Measurements from ENCODE around the gene TNRC6B.

TNRC6B gene

DNA sequence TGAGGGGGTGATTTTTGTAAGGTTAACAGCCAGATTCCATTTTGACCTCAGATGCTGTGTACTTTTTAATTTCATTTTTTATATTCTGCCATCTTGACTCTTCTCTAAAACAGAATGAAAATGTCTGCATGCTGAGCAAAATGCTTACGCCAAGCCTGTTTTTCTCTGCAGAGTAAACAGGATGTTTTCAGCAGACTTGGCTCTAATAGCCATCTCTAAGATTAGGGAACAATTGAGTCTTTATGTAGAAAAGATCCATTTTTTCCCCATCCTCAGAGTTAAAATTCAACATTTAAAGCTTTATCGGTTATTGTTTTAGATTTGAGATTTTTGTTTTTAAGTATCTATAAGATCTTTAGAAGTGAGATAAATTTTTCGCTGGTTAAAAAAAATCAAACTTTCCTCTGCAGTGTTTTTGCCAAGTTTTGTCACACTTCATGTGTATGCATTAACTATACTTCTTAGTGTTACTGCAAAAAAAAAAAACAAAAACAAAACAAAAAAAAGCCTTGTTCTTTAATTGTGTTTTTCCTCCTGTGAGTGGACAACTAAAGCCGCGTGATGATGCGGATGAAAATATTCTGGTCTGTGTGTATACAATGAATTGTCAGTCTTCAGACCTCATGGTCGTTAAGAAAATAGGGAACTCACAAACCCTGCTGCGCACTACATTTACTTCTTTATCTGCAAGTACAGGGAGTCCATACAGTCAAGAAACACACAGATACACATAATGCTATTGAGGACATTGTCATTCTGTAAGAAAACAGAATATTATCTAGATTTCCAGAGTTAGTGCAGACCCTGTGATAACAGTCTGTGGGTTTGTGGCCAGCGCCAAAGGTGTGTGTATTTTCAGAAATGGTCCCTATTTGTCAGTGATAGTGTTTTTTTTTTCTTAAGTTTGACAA is 151.1 kb downstream of the TNRC6B start:
- Histone ChIP-seq H3K9ac (ENCODE audit: low read length) (no peak overlapping the region), H3K36me3 (ENCODE audit: control insufficient read depth, insufficient read depth, low read length) (no peaks in the 10 kb centered on the region), H3K27me3 (ENCODE audit: control insufficient read depth, insufficient read depth, low read length) (no peaks in the 10 kb centered on the region), H3K9me3 (ENCODE audit: control insufficient read depth, low read length) (no peaks in the 10 kb centered on the region), H3K4me3 (ENCODE audit: low read length) (no peak overlapping the region), H3K4me1 (ENCODE audit: control insufficient read depth, insufficient read depth, low read length) (no peaks in the 10 kb centered on the region)

DNA sequence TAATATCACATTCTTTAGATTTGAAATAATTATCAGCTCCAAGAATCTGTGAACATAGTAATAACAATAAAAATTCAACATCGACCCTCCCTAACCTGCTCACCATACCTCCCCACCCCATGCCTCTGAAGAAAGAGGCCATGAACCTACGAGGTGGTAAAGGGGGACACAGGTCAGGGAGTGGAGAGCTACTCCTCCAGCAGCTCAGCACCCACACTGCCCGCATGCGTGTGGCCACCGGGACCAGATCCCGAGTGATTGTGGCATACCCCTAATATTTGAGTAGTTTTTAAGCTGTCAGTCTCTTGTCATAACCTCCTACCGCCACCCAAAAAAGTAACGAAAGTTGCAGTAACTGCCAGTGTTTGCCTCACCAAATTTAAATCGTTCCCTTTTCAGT is 151.7 kb downstream of the TNRC6B start:
- Histone ChIP-seq H3K27me3 (ENCODE audit: control insufficient read depth, insufficient read depth, low read length) (no peaks in the 10 kb centered on the region), H3K4me3 (ENCODE audit: low read length) (no peak overlapping the region), H3K9ac (ENCODE audit: low read length) (no peak overlapping the region), H3K9me3 (ENCODE audit: control insufficient read depth, low read length) (no peaks in the 10 kb centered on the region), H3K4me1 (ENCODE audit: control insufficient read depth, insufficient read depth, low read length) (no peaks in the 10 kb centered on the region), H3K36me3 (ENCODE audit: control insufficient read depth, insufficient read depth, low read length) (no peaks in the 10 kb centered on the region)

DNA sequence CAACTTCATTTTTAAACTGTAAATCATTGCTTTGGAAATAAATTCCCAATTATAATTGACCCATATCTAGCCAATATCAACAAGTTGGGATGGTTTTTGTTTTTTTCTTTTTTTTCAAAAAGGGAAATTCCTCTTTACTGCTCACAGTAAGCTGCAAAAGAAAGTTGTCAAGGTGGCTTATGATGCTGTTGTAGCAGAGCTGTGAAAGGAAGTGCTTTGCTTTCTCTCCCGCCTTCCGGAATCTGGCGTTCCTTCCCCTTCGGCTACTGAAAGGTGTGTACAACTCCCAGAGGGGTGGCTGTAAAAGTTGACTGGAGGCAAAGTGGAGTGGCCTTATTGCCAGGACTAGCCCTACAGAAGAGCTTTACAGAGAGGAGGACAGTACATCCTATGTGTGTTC is 152.4 kb downstream of the TNRC6B start:
- H3K4me3 ChIP-seq (ENCODE audit: low read length) = no peak overlapping the region
- H3K9me3 ChIP-seq (ENCODE audit: control insufficient read depth, low read length) = no peaks in the 10 kb centered on the region
- H3K4me1 ChIP-seq (ENCODE audit: control insufficient read depth, insufficient read depth, low read length) = no peaks in the 10 kb centered on the region
- no peaks in the 10 kb centered on the region for H3K36me3 ChIP-seq (ENCODE audit: control insufficient read depth, insufficient read depth, low read length)
- no peak overlapping the region for H3K9ac ChIP-seq (ENCODE audit: low read length)
- H3K27me3 ChIP-seq (ENCODE audit: control insufficient read depth, insufficient read depth, low read length) = no peaks in the 10 kb centered on the region

DNA sequence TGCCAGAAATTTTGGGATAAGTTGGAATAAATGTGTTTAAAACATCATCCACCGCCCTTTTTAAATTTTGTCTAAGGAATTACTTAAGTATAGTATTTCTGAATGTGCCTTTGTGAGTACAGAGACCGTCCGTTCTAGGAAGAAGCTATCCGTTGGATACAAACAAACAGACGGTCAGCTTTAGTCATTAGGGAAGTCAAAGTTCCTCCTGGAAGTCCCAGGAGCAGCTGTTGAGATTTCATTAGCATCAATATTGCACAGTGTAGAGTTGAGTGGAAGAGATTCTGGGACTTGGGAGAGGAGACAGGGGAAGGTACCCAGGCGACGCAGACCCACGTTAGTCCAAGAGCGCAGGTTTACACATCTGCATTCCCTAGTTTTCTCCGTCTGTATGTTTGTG is 152.9 kb downstream of the TNRC6B start:
- H3K36me3 ChIP-seq (ENCODE audit: control insufficient read depth, insufficient read depth, low read length) = no peaks in the 10 kb centered on the region
- no peak overlapping the region for H3K4me3 ChIP-seq (ENCODE audit: low read length)
- H3K27me3 ChIP-seq (ENCODE audit: control insufficient read depth, insufficient read depth, low read length) = no peaks in the 10 kb centered on the region
- no peaks in the 10 kb centered on the region for H3K9me3 ChIP-seq (ENCODE audit: control insufficient read depth, low read length)
- H3K4me1 ChIP-seq (ENCODE audit: control insufficient read depth, insufficient read depth, low read length) = no peaks in the 10 kb centered on the region
- no peak overlapping the region for H3K9ac ChIP-seq (ENCODE audit: low read length)

DNA sequence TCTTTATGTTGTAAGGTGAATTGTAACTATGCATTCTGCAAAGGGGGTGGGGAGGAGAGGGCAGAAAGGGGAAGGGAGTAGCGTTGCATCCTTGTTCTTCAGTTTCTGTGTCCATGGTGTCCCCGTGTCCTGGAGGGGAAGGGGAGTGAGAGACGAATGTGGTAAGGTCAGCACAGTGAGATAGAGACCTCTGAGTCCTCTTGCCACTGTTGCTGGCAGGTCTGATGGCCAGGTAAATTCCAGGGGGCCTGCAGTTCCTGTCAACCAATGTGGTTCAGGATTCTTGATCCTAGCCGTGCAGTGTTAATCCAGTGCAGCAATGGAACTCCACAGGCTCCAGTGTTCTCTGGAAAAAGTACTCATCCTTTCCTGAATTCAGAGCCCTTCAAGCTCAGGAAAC is 154.0 kb downstream of the TNRC6B start:
- no peak overlapping the region for H3K4me3 ChIP-seq (ENCODE audit: low read length)
- no peaks in the 10 kb centered on the region for H3K27me3 ChIP-seq (ENCODE audit: control insufficient read depth, insufficient read depth, low read length)
- H3K9me3 ChIP-seq (ENCODE audit: control insufficient read depth, low read length) = no peaks in the 10 kb centered on the region
- no peaks in the 10 kb centered on the region for H3K36me3 ChIP-seq (ENCODE audit: control insufficient read depth, insufficient read depth, low read length)
- no peak overlapping the region for H3K9ac ChIP-seq (ENCODE audit: low read length)
- no peaks in the 10 kb centered on the region for H3K4me1 ChIP-seq (ENCODE audit: control insufficient read depth, insufficient read depth, low read length)

DNA sequence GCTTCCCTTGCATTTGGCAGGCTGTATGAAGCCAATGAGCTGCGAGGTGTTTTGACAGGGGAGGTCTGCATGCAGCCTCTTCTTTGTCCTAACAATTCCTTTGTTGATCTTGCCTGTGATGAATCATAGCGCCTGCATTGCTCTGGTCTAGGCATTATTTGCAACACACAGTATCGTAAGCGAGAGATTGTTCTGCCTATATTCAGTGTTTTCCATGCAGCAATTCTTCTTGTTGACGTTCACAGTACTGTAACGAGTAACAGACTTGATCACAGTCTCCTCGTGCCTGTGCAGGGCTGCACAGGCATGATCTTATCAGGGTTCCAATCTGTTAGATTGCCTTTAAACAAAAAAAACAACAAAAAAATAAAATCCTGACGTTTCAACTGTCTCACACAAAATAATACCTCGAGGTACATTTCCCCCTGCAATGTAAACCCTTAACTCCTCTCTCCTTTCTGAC is 154.6 kb downstream of the TNRC6B start:
- no peaks in the 10 kb centered on the region for H3K4me1 ChIP-seq (ENCODE audit: control insufficient read depth, insufficient read depth, low read length)
- H3K36me3 ChIP-seq (ENCODE audit: control insufficient read depth, insufficient read depth, low read length) = no peaks in the 10 kb centered on the region
- no peak overlapping the region for H3K9ac ChIP-seq (ENCODE audit: low read length)
- H3K27me3 ChIP-seq (ENCODE audit: control insufficient read depth, insufficient read depth, low read length) = no peaks in the 10 kb centered on the region
- H3K4me3 ChIP-seq (ENCODE audit: low read length) = no peak overlapping the region
- H3K9me3 ChIP-seq (ENCODE audit: control insufficient read depth, low read length) = no peaks in the 10 kb centered on the region

DNA sequence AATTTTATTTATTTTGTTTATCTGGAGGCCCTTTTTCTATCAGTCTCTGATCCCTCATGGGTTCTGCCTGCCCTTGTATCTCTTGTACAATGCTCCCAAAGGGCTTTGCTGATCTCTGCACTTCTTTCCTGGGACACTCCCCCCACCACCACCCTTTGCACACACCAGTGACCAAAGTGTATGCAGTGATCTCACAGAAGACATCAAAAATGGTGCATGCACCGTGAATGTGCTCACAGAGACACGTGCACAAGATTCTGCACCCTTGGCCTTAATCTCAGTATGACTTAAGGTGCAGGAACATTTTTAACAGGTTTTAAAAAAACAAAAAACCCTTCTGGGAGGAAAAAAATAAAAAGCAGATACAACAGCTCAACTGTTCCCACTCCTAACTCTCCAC is 156.3 kb downstream of the TNRC6B start:
- Histone ChIP-seq H3K9ac (ENCODE audit: low read length) (no peak overlapping the region), H3K4me3 (ENCODE audit: low read length) (no peak overlapping the region), H3K27me3 (ENCODE audit: control insufficient read depth, insufficient read depth, low read length) (no peaks in the 10 kb centered on the region), H3K4me1 (ENCODE audit: control insufficient read depth, insufficient read depth, low read length) (no peaks in the 10 kb centered on the region), H3K36me3 (ENCODE audit: control insufficient read depth, insufficient read depth, low read length) (no peaks in the 10 kb centered on the region), H3K9me3 (ENCODE audit: control insufficient read depth, low read length) (no peaks in the 10 kb centered on the region)

DNA sequence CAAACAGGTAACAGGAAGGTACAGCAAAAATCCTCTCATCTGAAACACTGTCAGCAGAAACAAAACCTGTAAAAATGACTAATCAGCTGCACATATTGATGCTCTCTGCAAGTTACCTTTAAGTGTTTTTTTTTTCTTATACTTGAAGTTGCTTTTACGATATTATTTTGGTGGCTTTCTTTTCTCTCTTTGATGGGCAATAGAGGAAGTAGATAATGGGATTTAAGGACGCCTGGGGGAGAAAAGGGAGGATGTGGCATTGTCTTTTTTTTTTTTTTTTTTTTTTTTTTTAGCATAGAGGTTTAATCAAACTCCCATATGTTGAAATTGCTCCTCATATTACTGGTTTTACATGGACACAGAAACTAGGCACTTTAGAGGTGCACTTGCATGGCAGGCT is 157.2 kb downstream of the TNRC6B start:
- Histone ChIP-seq H3K36me3 (ENCODE audit: control insufficient read depth, insufficient read depth, low read length) (no peaks in the 10 kb centered on the region), H3K4me3 (ENCODE audit: low read length) (no peak overlapping the region), H3K9me3 (ENCODE audit: control insufficient read depth, low read length) (no peaks in the 10 kb centered on the region), H3K27me3 (ENCODE audit: control insufficient read depth, insufficient read depth, low read length) (no peaks in the 10 kb centered on the region), H3K4me1 (ENCODE audit: control insufficient read depth, insufficient read depth, low read length) (no peaks in the 10 kb centered on the region), H3K9ac (ENCODE audit: low read length) (no peak overlapping the region)

DNA sequence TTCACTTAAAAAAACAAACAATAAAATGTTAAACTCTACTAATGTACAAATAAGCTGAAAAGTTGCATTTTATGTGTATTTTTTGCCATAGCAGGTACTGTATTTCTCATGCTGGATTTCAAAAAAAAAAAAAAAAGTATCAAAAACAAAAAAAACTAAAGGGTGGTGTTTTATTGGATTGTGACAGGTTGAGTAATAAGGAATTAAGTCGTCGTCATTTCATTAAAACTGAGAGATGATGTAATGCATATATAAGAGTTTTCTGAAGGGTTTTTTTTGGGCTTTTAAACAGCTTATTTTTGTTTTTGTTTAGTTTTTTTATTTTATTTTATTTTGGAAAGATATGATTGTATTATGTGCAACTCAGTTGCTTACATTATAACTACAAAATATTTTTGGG is 157.6 kb downstream of the TNRC6B start:
- H3K36me3 ChIP-seq (ENCODE audit: control insufficient read depth, insufficient read depth, low read length) = no peaks in the 10 kb centered on the region
- H3K9ac ChIP-seq (ENCODE audit: low read length) = no peak overlapping the region
- no peak overlapping the region for H3K4me3 ChIP-seq (ENCODE audit: low read length)
- no peaks in the 10 kb centered on the region for H3K4me1 ChIP-seq (ENCODE audit: control insufficient read depth, insufficient read depth, low read length)
- no peaks in the 10 kb centered on the region for H3K27me3 ChIP-seq (ENCODE audit: control insufficient read depth, insufficient read depth, low read length)
- no peaks in the 10 kb centered on the region for H3K9me3 ChIP-seq (ENCODE audit: control insufficient read depth, low read length)

DNA sequence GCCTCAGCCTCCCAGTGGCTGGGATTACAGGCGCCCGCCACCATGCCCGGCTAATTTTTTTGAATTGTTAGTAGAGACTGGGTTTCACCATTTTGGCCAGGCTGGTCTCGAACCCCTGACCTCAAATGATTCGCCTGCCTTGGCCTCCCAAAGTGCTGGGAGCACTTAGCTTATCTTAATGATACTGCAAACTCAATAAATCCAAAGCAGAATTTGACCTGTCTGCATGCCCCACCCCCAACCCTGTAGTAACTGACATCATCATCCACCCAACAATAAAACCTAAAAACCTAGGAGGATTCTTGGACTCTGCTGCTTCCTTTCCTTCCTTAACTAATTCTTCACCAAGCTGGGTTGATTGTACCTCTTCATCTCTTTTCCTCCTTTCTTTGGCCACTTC is 162.3 kb downstream of the TNRC6B start:
- no peak overlapping the region for H3K9ac ChIP-seq (ENCODE audit: low read length)
- no peaks in the 10 kb centered on the region for H3K36me3 ChIP-seq (ENCODE audit: control insufficient read depth, insufficient read depth, low read length)
- H3K4me1 ChIP-seq (ENCODE audit: control insufficient read depth, insufficient read depth, low read length) = no peaks in the 10 kb centered on the region
- H3K4me3 ChIP-seq (ENCODE audit: low read length) = no peak overlapping the region
- H3K27me3 ChIP-seq (ENCODE audit: control insufficient read depth, insufficient read depth, low read length) = no peaks in the 10 kb centered on the region
- H3K9me3 ChIP-seq (ENCODE audit: control insufficient read depth, low read length) = no peaks in the 10 kb centered on the region

DNA sequence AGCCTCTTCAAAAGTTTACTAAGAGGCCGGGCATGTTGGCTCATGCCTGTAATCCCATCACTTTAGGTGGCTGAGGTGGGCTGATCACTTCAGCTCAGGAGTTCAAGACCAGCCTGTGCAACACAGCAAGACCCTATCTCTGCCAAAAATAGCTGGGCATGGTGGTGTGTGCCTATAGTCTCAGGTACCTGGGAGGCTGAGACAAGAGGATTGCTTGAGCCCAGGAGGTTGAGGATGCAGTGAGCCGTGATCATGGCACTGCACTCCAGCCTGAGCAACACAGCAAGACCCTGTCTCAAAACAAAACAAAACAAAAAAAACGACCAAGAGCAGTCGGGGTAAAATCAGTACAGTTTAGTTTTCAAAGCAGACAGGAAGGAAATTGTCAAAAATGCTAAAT is 163.9 kb downstream of the TNRC6B start:
- Histone ChIP-seq H3K9ac (ENCODE audit: low read length) (no peak overlapping the region), H3K27me3 (ENCODE audit: control insufficient read depth, insufficient read depth, low read length) (no peaks in the 10 kb centered on the region), H3K4me3 (ENCODE audit: low read length) (no peak overlapping the region), H3K36me3 (ENCODE audit: control insufficient read depth, insufficient read depth, low read length) (no peaks in the 10 kb centered on the region), H3K4me1 (ENCODE audit: control insufficient read depth, insufficient read depth, low read length) (no peaks in the 10 kb centered on the region), H3K9me3 (ENCODE audit: control insufficient read depth, low read length) (no peaks in the 10 kb centered on the region)

DNA sequence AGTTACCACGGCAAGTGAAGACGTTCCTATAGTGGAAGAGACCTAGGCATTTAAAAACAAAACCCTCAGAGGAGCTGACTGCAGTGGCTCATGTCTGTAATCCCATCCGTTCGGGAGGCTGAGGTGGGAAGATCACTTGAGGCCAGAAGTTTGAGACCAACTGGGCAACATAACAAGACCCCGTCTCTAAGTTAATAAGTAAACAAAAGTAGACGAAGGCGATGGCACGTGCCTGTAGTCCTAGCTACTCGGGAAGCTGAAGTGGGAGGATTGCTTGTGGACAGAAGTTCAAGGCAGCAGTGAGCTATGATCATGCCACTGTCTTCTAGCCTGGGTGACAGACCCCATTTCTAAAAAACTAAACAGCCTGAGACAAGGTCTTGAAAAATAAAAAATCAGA is 164.8 kb downstream of the TNRC6B start:
- Histone ChIP-seq H3K9ac (ENCODE audit: low read length) (no peak overlapping the region), H3K36me3 (ENCODE audit: control insufficient read depth, insufficient read depth, low read length) (no peaks in the 10 kb centered on the region), H3K9me3 (ENCODE audit: control insufficient read depth, low read length) (no peaks in the 10 kb centered on the region), H3K4me3 (ENCODE audit: low read length) (no peak overlapping the region), H3K4me1 (ENCODE audit: control insufficient read depth, insufficient read depth, low read length) (peaks cover 7% of the 10 kb centered on the region), H3K27me3 (ENCODE audit: control insufficient read depth, insufficient read depth, low read length) (no peaks in the 10 kb centered on the region)
